ENCODE data around the gene SDHAF1.
A peak's percentile ranks its signal among the peaks of the same experiment; 100 is the strongest.
"Not testable (repeated sequence)": the region's sequence is repeated elsewhere in the genome, so short reads cannot be mapped to it uniquely, and the experiment has no call there.

The SDHAF1 gene

DNA sequence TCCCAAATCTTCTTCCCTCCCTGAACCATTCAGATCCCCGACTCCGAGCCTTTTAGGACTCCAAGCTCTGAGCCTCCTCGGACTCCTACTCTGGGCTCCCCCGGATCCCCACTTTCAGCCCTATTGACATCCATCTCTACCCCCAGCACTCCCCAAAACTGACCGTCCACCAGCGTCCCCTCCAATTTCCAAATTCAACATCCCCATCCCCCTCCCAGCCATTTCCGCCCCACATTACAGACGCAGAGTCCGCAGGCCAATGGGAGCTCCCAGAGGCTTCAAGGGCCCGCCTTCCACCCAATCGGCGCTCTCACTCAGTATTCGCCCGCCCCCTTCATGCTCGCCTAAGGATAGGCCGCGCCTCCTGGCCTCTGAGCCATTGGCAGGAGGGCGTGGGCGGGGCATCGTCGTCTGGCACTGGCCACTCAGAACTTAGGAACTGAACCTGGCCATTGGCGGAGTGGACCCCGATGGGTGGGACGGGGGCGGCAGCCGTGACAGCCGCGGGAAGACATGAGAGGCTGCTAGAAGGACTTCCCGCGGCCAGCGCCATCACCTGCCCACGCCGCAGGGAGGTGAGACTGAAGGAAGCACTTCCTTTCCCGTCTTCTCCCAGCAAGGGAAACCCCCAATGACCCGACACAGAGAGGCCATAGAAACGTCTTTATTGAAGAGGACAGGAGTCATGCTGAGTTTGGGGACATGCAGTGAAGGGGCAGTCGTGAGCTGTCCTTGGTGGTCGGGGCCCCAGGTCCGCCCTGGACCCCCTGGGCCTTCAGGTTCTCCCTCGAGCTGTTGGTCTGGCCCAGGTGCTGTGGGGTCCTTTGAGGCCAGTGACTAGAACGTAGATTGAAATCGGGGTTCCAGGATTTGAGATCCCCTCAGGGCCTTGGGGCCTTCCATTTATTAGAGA, 19.3 kb downstream of the SDHAF1 start, which contains the start of gene ALKBH6:
ALKBH6 (minus strand) TSS at position 202 of the 913 bp plus-strand sequence. CDS start 816 bp downstream, outside the sequence.
- peak; percentile 99 for DNase-seq (ENCODE audit: low spot score)

DNA sequence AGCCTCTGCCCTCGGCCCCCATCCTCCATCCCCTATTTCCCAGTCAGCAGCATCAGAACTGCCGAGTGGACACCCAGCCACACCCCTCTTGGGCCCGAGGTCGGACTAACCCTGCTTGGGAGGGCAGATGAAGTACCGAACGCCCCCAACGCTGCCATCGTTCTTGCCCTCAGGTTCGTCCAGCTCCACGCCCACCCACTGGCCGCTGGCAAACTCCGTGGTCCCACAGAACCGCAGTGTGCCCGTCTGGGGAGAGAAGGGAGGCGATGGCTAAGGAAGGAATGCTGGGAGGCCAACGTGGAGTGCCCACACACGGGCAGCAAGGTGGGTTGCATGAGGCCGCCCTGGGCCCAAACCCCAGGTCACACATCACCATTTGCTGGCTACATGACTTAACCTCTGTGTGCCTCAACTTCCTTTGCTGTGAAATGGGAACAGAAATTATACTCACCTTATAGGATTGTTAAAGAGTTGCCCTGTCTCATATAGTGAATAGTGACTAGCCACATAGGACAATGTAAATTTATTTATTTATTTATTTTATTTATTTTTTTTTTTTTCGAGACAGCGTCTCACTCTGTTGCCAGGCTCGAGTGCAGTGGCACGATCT, 24.2 kb downstream of the SDHAF1 start:
- DNase-seq (ENCODE audit: low spot score) = no peak

DNA sequence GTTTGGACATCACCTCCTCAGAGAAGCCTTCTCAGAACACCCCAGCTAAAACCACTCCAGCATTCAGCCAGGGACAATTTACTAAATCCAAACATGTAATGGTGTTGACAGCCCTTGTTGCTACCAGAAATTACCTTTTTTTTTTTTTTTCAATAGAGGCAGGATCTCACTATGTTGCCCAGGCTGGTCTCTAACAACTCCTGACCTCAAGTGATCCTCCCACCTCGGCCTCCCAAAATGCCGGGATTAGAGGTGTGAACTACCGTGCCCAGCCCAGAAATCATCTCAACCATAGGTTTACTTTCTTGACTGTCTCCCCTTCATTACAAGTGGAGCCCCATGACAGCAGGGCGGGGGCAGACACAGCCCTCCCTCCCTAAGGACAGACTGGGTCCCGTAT, 28.4 kb downstream of the SDHAF1 start:
- no peak for DNase-seq (ENCODE audit: low spot score)

DNA sequence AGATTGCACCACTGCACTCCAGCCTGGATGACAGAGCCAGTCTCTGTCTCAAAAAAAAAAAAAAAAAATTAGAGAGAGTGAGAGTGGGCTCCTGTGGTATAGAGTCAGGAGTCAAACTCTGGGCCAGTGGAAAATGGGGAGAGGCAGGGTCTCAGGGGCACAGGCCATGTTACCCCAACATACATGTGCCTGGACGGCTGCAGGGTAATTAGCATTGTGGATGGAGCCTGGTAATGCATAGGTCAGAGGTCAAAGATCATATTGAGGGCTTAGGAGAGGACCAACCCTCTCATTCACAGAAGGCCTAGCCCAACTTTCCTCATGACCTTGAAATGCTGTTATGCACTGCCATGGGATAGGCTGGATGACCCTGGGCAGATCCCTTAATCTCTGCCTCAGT, 30.6 kb downstream of the SDHAF1 start:
- no peak for DNase-seq (ENCODE audit: low spot score)

DNA sequence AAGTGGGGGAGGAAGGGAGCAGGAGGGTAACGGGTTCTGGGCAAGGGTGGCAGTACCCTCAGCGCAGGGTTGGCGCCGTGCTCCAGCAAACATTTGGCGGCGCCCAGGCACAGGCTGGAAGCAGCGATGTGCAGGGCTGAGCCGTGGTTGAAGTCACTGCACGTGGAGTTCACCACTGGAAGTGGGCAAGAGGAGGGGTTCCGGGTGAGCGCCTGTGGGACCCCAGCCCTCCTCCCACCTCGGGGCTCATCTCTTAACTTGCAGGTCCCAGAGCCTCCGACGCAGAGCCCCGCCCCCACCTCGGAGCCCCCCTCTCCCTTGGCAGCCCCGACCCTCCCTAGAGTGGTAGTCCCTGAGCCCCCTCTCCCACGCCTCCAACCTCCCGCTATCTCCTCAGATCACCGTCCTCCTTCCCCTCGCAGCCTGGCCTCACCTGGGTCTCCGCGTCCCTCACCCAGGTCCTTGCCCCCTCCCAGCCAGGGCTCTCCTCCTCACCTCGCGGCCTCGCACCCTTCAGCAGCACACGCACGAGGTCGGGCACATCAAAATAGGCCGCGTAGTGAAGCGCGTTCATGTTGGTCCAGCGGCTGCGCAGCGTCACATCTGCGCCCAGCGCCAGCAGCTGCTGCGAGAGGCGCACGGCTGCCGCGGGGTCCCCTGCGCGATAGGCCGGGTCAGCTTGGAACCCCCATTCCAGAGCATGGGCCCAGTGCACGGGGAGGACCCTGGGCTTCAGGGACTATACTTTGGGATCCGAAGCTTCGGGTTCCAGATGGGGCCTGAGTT, 31.3 kb downstream of the SDHAF1 start:
- no peak for DNase-seq (ENCODE audit: low spot score)

DNA sequence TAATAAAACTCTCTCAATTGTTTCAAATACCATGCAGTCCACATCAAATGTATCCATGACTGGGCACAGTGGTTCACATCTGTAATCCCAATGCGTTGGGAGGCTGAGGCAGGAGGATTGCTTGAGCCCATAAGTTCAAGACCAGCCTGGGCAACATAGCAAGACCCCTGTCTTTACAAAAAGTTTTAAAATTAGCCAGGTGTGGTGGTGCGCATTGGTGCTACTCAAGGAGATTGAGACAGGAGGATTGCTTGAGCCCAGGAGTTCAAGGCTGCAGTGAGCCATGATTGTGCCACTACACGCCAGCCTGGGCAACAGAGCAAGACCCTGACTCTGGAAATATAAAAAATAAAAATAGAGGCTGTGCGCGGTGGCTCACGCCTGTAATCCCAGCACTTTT, 32.7 kb downstream of the SDHAF1 start:
- DNase-seq (ENCODE audit: low spot score) = no peak

DNA sequence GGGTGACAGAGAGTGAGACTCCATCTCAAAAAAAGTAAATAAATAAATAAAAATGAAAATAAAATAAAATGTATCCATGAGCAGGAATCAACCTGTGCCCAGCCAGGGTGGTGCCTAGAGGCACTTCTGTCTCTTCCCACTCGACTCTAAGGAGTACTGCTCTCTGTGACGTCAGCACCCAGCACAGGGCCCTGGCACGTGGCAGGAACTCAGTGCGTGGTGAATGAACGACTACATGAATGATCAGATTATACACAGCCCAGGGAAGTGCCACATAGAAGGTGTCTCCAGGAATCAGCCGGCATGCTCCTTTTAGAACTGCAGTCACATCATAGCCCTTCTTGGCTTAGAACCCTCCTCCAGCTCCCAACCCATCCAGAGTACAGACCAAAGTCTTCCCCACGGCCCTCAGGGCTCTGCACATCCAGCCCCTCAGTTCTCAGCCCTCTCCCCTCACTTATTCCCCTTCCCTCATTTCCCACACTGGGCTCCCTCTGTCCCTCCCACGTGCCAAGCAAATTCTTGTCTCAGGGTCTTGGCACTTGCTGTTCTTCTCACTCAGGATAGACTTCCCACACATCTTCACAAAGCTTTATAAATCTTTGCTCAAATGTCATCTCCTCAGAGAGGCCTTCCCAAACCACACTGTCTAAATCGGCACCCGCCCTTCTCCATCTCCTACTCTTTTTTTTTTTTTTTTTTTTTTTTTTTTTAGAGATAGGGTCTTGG, 33.5 kb downstream of the SDHAF1 start:
- DNase-seq (ENCODE audit: low spot score) = no peak

DNA sequence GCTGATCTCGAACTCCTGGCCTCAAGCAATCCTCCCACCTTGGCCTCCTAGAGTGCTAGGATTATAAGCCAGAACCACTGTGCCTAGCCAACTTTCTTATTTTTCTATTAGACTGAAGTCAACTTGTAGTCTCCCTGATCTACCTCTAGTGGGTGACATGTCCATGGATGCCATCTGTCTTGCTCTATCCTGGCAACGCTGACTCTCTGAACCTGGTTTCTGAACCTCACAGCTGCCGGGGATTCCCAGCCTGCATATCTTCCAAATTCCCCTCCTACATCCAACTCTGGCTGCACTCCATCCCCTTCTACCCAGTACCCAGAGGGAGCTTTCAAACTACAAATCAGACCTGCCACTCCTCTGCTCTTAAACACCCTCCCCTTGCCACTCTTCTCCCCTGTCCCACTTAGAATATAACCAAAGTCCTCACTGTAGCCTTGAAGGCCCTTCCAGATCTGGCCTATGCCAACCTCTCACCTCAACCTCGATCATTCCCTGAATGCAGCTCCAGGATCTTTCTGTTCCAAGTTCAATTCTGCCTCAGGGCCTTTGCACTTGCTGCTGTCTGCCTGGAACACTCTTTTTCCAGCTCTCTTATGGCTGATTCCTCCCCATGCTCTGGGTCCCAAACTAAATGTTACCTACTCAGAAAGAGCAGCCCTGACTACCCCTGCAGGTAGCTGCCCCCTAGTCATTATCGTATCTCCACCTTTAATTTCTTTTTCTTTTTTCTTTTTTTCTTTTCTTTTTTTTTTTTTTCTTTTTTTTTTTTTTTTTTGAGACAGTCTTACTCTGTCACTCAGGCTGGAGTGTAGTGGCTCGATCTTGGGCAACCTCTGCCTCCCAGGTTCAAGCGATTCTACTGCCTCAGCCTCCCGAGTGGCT, 35.5 kb downstream of the SDHAF1 start:
- no peak for DNase-seq (ENCODE audit: low spot score)

DNA sequence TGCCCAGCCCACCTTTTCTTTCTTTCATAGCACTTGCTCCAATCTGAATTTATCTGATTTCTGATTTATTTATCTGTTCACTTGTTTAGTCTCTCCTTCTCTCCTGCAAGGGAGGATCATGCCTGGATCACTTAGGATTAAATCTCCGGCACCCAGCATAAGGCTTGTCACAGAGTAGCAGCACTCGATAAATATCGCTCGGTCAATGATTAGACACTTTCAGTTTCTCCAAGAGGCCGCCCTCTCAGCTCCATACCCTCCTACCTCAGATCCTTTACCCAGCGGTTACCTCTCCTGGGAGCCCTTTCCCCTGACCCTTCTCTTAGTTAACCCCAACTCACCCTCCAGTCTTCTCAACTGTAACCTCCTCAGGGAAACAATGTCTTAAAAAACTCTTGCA, 36.3 kb downstream of the SDHAF1 start:
- no peak for DNase-seq (ENCODE audit: low spot score)

DNA sequence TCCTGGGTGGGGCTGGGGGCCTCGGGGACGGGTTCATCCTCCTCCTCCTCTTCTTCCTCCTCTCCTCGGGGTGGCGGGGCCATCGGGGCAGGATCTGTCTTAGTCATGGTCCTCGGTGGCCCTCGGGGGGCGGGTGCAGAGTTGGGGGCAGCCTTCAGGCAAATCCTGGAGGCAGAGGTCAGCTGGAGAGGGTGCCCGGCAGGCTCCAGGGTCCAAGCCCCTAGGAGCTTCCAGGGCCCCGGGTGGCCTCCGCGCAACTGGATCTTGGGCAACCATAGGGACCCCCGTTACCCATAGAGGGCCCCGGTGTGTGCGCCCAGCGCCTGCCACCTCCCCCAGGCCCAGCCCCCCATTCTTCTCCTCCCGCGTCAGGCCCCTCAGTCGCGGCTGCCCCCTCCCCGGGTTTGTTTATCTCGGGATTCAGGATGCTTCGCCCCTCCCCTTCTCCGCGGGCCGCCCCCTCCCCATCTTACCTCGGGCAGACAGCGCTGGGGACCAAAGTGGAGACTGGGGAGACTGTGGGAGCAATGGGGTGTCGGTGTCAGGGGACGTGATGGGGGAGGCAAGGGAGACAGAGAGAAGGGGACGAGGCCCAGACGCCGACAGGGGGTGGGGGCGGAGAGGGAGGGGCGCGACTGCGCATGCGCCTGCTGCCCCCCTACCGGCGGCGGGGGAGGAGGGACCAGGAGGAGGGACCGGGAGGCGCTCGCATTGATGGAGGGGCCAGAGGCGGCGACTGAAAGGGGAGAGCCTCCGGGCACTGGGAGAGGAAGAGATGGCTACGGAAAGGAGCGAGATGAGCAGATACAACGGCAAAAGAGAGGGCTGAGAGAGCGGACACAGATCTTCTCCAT, 37.5 kb downstream of the SDHAF1 start, which contains the start of gene CLIP3:
CLIP3 (minus strand) TSS at position 623 of the 854 bp plus-strand sequence; CDS start at position 107, 516 bp downstream.
- peak; percentile 71 for DNase-seq (ENCODE audit: low spot score)

DNA sequence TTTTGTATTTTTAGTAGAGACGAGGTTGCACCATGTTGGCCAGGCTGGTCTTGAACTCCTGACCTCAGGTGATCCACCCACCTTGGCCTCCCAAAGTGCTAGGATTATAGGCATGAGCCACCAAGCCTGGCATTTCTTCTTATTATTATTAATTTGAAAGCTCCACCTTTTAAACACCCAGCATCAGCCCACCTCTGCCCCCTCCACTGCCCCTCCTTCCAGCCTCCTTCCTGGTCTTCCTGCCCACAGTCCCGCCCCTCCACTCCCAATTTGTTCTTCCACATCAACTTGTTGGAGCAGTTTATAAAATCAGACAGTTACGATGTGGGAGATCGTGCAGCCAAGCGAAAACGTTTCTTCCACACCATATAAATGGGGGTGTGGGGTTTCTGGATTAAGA, 45.5 kb downstream of the SDHAF1 start:
- DNase-seq (ENCODE audit: low spot score) = no peak

DNA sequence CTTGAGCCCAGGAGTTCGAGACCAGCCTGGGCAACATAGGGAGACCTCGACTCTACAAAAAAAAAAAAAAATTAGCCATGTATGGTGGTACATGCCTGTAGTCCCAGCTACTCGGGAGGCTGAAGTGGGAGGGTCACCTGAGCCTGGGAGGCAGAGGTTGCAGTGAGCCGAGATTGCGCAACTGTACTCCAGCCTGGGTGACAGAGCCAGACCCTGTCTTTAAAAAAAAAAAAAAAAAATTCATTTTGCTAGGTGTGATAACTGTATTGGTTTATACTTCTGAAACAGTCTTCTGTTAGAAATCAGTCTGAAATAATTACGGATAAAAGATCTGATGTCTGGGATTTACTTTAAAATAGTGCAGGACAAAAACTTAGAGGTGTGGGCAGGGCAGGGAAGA, 46.1 kb downstream of the SDHAF1 start:
- DNase-seq (ENCODE audit: low spot score) = not testable (repeated sequence)

DNA sequence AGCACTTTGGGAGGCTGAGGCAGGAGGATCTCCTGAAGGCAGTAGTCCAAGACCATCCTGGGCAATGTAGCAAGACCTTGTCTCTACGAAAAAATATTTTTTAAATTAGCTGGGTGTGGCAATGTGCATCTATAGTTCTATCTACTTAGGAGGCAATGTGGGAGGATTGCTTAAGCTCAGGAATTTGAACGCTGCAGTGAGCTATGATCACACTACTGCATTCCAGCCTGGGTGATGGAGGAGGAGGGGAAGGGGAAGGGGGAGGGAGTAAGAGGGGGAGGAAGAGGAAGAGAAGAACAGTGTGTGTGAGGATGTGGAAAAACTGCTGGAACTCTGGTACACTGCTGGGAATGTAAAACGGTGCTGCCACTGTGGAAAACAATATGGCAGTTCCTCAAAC, 46.8 kb downstream of the SDHAF1 start:
- no peak for DNase-seq (ENCODE audit: low spot score)

DNA sequence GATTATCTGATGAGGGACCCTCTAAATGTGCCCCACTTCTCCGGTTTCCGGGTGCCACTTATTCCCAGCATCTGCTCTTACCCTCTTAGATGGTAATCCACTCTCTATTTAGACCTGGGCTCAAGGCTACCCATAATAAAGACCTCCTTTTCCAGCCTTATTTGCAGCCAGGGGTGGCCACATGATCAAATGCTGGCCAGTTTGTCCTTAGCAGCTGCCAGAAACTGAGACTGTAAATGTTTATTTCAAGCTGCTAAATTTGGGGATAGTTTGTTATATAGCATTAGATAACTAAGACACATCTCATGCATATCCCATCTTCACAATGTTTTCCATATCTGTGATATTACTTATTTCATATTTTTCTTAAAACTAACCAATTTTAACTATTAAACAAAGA, 49.0 kb downstream of the SDHAF1 start:
- DNase-seq (ENCODE audit: low spot score) = peak; percentile 71

Measured in pons (tissue), 1 donor.